GM12878 (cell line): Measurements from ENCODE around the gene THAP2. TPM values are rescaled to one million over a fixed set of nuclear protein-coding genes. Genes with fewer than 3 reads are reported as not detected.

Experiments
- ATAC-seq: fragments of 200-7000 bp; cut with Tn5 transposase; 3 replicates; pipeline ENCODE4 v1.9.1; 2020; ENCODE audit warnings: mild to moderate bottlenecking, moderate library complexity
- BruUV-seq: library from RNA; stranded (reverse); fragments of 400-500 nt; replicated peaks from 2 replicates; lab custom pipeline; 2021; lab: Mats Ljungman, UMichigan
- CTCF ChIA-PET: fragments of 300-600 bp; sonication (Branson Sonifier 250); formaldehyde crosslinking; extraction: SDS; loops from one replicate; lab custom pipeline; 2021; ENCODE audit warnings: inconsistent platforms; lab: Yijun Ruan, JAX
- POLR2A ChIA-PET: fragments of 350-600 bp; formaldehyde crosslinking; extraction: SDS; loops from one replicate; lab custom pipeline; 2021; ENCODE audit warnings: inconsistent platforms; lab: Charles Lee
- RAD21 ChIA-PET: fragments of 300-600 bp; sonication (Branson Sonifier 250); formaldehyde crosslinking; loops from one replicate; lab custom pipeline; 2023; ENCODE audit warnings: antibody characterized with exemption; ENCODE audit not compliant: unreplicated experiment; lab: Charles Lee
- SMC1A ChIA-PET: fragments of 300-600 bp; sonication (Branson Sonifier 250); formaldehyde crosslinking; loops from one replicate; lab custom pipeline; 2023; ENCODE audit not compliant: unreplicated experiment, uncharacterized antibody; lab: Charles Lee
- DNase-seq: peaks from one replicate; pipeline ENCODE4 v3.0.0-alpha.2; 2011; ENCODE audit warnings: low read depth, low spot score
- FAIRE-seq: peaks from 3 replicates; lab custom pipeline; 2011; peaks lifted over from hg19 to GRCh38; lab: Jason Lieb, UNC
- H2AFZ ChIP-seq: 2 replicates; pipeline ENCODE4 v1.6.0; 2011; ENCODE audit warnings: low read depth, low read length, control low read depth; ENCODE audit not compliant: control insufficient read depth
- H3K27ac ChIP-seq: 2 replicates; pipeline ENCODE4 v1.5.1; 2011; ENCODE audit warnings: control low read depth; ENCODE audit not compliant: control insufficient read depth, insufficient read depth
- H3K27me3 ChIP-seq, 2 experiments: replicated peaks in 1 of 2; 2 replicates each; pipeline versions ENCODE4 v1.6.0 to v1.6.1; 2011; ENCODE audit warnings: low read length in 1 of 2; ENCODE audit not compliant: control insufficient read depth in 2 of 2, insufficient read depth in 2 of 2
- H3K36me3 ChIP-seq, 2 experiments: 2 replicates each; pipeline ENCODE4 v1.5.1; 2011; ENCODE audit warnings: low read length in 1 of 2; ENCODE audit not compliant: control insufficient read depth in 2 of 2, insufficient read depth in 2 of 2
- H3K4me1 ChIP-seq: 2 replicates; pipeline ENCODE4 v1.6.1; 2011; ENCODE audit warnings: mild to moderate bottlenecking, low read length, moderate library complexity, mixed read lengths; ENCODE audit not compliant: control insufficient read depth, insufficient read depth
- H3K4me2 ChIP-seq: 2 replicates; pipeline ENCODE4 v1.6.0; 2011; ENCODE audit warnings: control low read depth; ENCODE audit not compliant: control insufficient read depth, insufficient read depth
- H3K4me3 ChIP-seq: fragments of 200-600 bp; sonication (generic); 2 replicates; pipeline ENCODE4 v1.5.1; 2016
- H3K79me2 ChIP-seq: 2 replicates; pipeline ENCODE4 v1.6.0; 2011; ENCODE audit warnings: low read length; ENCODE audit not compliant: control insufficient read depth, insufficient read depth
- H3K9ac ChIP-seq: 2 replicates; pipeline ENCODE4 v1.8.0; 2011; ENCODE audit warnings: low read length, control low read depth, mixed read lengths; ENCODE audit not compliant: control insufficient read depth, insufficient read depth
- H3K9me3 ChIP-seq: replicated peaks from 3 replicates; pipeline ENCODE4 v1.5.1; 2011; ENCODE audit warnings: mild to moderate bottlenecking, low read length; ENCODE audit not compliant: control insufficient read depth, insufficient read depth
- H4K20me1 ChIP-seq: 2 replicates; pipeline ENCODE4 v1.6.0; 2011; ENCODE audit not compliant: control insufficient read depth, insufficient read depth
- IKZF2 ChIP-seq, 2 experiments: fragments of 450-650 bp; IDR thresholded peaks; 2 replicates each; pipeline ENCODE4 v1.6.1; 2017; ENCODE audit warnings: mild to moderate bottlenecking in 2 of 2, moderate library complexity in 2 of 2
- MAX ChIP-seq: IDR thresholded peaks from 2 replicates; pipeline ENCODE4 v1.6.1; 2012; ENCODE audit warnings: low read depth, low read length, improper control_type of control experiment
- MXI1 ChIP-seq: fragments of 150-350 bp; IDR thresholded peaks from 2 replicates; pipeline ENCODE4 v1.6.1; 2011; ENCODE audit warnings: low read depth, mild to moderate bottlenecking, inconsistent platforms, low read length, improper control_type of control experiment
- NR2C1 ChIP-seq: fragments of 450-650 bp; IDR thresholded peaks from 2 replicates; pipeline ENCODE4 v1.6.1; 2017; ENCODE audit warnings: antibody characterized with exemption, mild to moderate bottlenecking, moderate library complexity
- PML ChIP-seq: IDR thresholded peaks from 2 replicates; pipeline ENCODE4 v1.6.1; 2012; ENCODE audit warnings: low read length, inconsistent platforms
- POLR2A ChIP-seq: IDR thresholded peaks from 2 replicates; pipeline ENCODE4 v1.6.1; 2011; ENCODE audit warnings: low read depth, mild to moderate bottlenecking, low read length
- RFX5 ChIP-seq: IDR thresholded peaks from 2 replicates; pipeline ENCODE4 v1.6.1; 2011; ENCODE audit warnings: low read depth, low read length, improper control_type of control experiment
- TCF12 ChIP-seq: IDR thresholded peaks from 2 replicates; pipeline ENCODE4 v1.6.1; 2011; ENCODE audit warnings: low read depth, mild to moderate bottlenecking, low read length
- ZBED1 ChIP-seq: IDR thresholded peaks from 2 replicates; pipeline ENCODE4 v1.6.1; 2016; ENCODE audit warnings: borderline replicate concordance
- WGBS: methylation state at CpG from one replicate; pipeline ENCODE4 v1.1.6; 2016; ENCODE audit warnings: low lambda C conversion rate; ENCODE audit not compliant: insufficient replicate concordance, insufficient coverage; ENCODE audit errors: missing lambda C conversion rate; 5-methylcytosine and 5-hydroxymethylcytosine counted together
- in situ Hi-C: fragments of 300-500 bp; cut with MboI; formaldehyde crosslinking; loops from 9 replicates; pipeline ENCODE4 v1.14.3; 2018; ENCODE audit warnings: mixed read lengths
- intact Hi-C: fragments of 100-400 bp; cut with micrococcal nuclease; formaldehyde crosslinking; loops from one replicate; pipeline ENCODE4 v1.14.2; 2022; ENCODE audit not compliant: unreplicated experiment
- polyA plus RNA-seq, 11 experiments: library from polyadenylated mRNA; depleted of rRNA in 4 of 11; unstranded in 6 of 11; stranded (reverse) in 5 of 11; fragments of >200 nt; fragmentation: Nextera tagmentation in 4 of 11; fragmentation: Illumina TruSeq in 1 of 11; extraction: Ambion mirVana in 4 of 11; extraction: Trizol in 1 of 11; gene quantifications; 1 replicate in 1 of 11; 2 replicates in 10 of 11; pipeline versions ENCODE4 v1.2.1 to v1.2.3, GENCODE V29; 2011 to 2016; ENCODE audit warnings: inconsistent platforms in 2 of 11, missing spikeins in 2 of 11, low read depth in 1 of 11
- total RNA-seq, 4 experiments: library from RNA; depleted of rRNA in 3 of 4; stranded (reverse); fragments of >200 nt in 3 of 4; fragmentation: Illumina TruSeq in 1 of 4; extraction: Trizol in 1 of 4; gene quantifications; 2 replicates each; pipeline versions ENCODE4 v1.2.1 to v1.2.3, GENCODE V29; 2013 to 2021
- TF ChIP-seq, protein P1 (sequence below): IDR thresholded peaks from 2 replicates; pipeline ENCODE4 v1.6.1; 2012; ENCODE audit warnings: mild to moderate bottlenecking, low read depth, low read length

The THAP2 gene
- total and polyA plus RNA-seq, 10 of the 15 experiments (the other 5 are each of a cell fraction or from before 2014, with no cell fraction given): 4.1 to 18.0 (median 7.3) TPM

DNA sequence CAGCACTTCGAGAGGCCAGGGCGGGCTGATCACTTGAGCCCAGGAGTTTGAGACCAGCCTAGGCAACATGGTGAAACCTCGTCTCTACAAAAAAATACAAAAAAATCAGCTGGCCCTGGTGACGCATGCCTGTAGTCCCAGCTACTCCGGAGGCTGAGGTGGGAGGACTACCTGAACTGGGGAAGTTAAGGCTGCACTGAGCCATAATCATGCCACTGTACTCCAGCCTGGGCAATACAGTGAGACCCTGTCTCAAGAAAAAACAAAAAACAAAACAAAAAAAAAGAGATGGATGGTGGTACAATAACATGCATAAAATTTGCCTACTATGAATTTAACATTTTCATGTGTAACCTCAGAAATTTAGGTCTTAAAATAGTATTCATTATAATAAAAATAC is 2.2 kb downstream of the THAP2 start:
- H4K20me1 ChIP-seq: no peaks in the 10 kb centered on the region
- H3K4me3 ChIP-seq: peak overlapping the region; percentile 85; the same call in 1 of the 2 replicates
- SMC1A ChIA-PET: interaction anchor here (0.6 to 2.3 kb wide), 2 partner anchors 12 to 81 kb away, joined by 3 to 6 read pairs; no protein-coding TSS in a partner anchor
- intact Hi-C loops (no loop called here), in situ Hi-C loops (no loop called here)
- 0 out of 2 replicates have a peak, but pooled peaks cover 6% of the 10 kb centered on the region for H3K4me1 ChIP-seq
- WGBS: 97% methylated on average over 5 of the region's 5 CpGs
- no peak overlapping the region for H3K9ac ChIP-seq
- no peaks in the 10 kb centered on the region for H3K9me3 ChIP-seq
- BruUV-seq: no TSS peak
- DNase-seq (no peak), ATAC-seq (no peak), FAIRE-seq (no peak)
- H3K79me2 ChIP-seq: peaks cover 47% of the 10 kb centered on the region
- RAD21 ChIA-PET: interaction anchor here (1.0 kb wide), 2 partner anchors 20 to 81 kb away, joined by 3 read pairs; partner anchors contain the start of gene TMEM19
- CTCF ChIA-PET: interaction anchor here (1.6 to 7.5 kb wide), 3 partner anchors 20 to 82 kb away, joined by 3 to 83 read pairs (median 31); partner anchors contain the start of gene TMEM19
- TF ChIP-seq, protein P1, sequence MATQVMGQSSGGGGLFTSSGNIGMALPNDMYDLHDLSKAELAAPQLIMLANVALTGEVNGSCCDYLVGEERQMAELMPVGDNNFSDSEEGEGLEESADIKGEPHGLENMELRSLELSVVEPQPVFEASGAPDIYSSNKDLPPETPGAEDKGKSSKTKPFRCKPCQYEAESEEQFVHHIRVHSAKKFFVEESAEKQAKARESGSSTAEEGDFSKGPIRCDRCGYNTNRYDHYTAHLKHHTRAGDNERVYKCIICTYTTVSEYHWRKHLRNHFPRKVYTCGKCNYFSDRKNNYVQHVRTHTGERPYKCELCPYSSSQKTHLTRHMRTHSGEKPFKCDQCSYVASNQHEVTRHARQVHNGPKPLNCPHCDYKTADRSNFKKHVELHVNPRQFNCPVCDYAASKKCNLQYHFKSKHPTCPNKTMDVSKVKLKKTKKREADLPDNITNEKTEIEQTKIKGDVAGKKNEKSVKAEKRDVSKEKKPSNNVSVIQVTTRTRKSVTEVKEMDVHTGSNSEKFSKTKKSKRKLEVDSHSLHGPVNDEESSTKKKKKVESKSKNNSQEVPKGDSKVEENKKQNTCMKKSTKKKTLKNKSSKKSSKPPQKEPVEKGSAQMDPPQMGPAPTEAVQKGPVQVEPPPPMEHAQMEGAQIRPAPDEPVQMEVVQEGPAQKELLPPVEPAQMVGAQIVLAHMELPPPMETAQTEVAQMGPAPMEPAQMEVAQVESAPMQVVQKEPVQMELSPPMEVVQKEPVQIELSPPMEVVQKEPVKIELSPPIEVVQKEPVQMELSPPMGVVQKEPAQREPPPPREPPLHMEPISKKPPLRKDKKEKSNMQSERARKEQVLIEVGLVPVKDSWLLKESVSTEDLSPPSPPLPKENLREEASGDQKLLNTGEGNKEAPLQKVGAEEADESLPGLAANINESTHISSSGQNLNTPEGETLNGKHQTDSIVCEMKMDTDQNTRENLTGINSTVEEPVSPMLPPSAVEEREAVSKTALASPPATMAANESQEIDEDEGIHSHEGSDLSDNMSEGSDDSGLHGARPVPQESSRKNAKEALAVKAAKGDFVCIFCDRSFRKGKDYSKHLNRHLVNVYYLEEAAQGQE: no peak
- no peak for TF ChIP-seq MAX
- no peak for TF ChIP-seq POLR2A
- no peak for TF ChIP-seq ZBED1
- no peak for TF ChIP-seq MXI1
- no peak for TF ChIP-seq NR2C1
- no peak for TF ChIP-seq PML
- no peak for TF ChIP-seq TCF12
- no peak for TF ChIP-seq IKZF2 (IDR thresholded peaks at IDR 0.05)
- TF ChIP-seq RFX5: no peak
- peak overlapping the region; percentile 71 for H3K4me2 ChIP-seq
- no peak overlapping the region for H2AFZ ChIP-seq
- no peaks in the 10 kb centered on the region for H3K27me3 ChIP-seq
- H3K36me3 ChIP-seq: no peaks in the 10 kb centered on the region
- H3K27ac ChIP-seq: no peak overlapping the region
- POLR2A ChIA-PET: interaction anchor here (1.2 to 7.2 kb wide), 2 partner anchors 20 to 88 kb away, joined by 4 to 93 read pairs; partner anchors contain the start of genes RAB21 and TMEM19
